HCT116 (cell line): ENCODE results near the gene GRIP2. TPM values are rescaled to one million over a fixed set of nuclear protein-coding genes. Genes with fewer than 3 reads are reported as not detected.

ENCODE experiments used
- ATAC-seq: fragments of 200-7000 bp; cut with Tn5 transposase; 2 replicates; pipeline ENCODE4 v1.9.1; 2020; ENCODE audit warnings: mild to moderate bottlenecking, moderate library complexity
- BruUV-seq: library from RNA; stranded (reverse); fragments of 400-500 nt; replicated peaks from 2 replicates; lab custom pipeline; 2021; lab: Mats Ljungman, UMichigan
- CTCF ChIA-PET: fragments of 300-600 bp; sonication (Branson Sonifier 250); formaldehyde crosslinking; loops from one replicate; lab custom pipeline; 2021; ENCODE audit warnings: antibody characterized with exemption; lab: Charles Lee
- POLR2A ChIA-PET: fragments of 300-600, 350-600 bp; sonication (Branson Sonifier 250); formaldehyde crosslinking; loops from one replicate; lab custom pipeline; 2021; ENCODE audit warnings: antibody characterized with exemption; lab: Charles Lee
- RAD21 ChIA-PET, 2 experiments: fragments of 300-600 bp; sonication (Branson Sonifier 250); formaldehyde crosslinking; loops; one replicate each; lab custom pipeline; 2023; ENCODE audit warnings: low total read pairs in 2 of 2; ENCODE audit not compliant: uncharacterized antibody in 2 of 2, unreplicated experiment in 2 of 2, low non-redundant PET in 1 of 2; lab: Charles Lee
- DNase-seq: peaks from one replicate; pipeline ENCODE4 v3.0.0-alpha.2; 2010; ENCODE audit warnings: low read depth, low spot score
- H2AFZ ChIP-seq: fragments of 200-600 bp; shearing (Covaris generic), sonication (generic); 2 replicates; pipeline ENCODE4 v1.6.1; 2017; ENCODE audit warnings: low read depth, mixed run types, mixed read lengths, antibody characterized with exemption, low read length; ENCODE audit not compliant: poor library complexity, severe bottlenecking
- H3K27ac ChIP-seq: 2 replicates; pipeline ENCODE4 v1.5.1; 2012; ENCODE audit warnings: low read depth, low read length
- H3K27me3 ChIP-seq: fragments of 200-600 bp; sonication (generic); 2 replicates; pipeline ENCODE4 v1.6.1; 2016; ENCODE audit warnings: mixed run types, low read length, mixed read lengths; ENCODE audit not compliant: insufficient read depth
- H3K36me3 ChIP-seq, 2 experiments: fragments of 200-500 bp in 1 of 2; fragments of 200-600 bp in 1 of 2; sonication (Bioruptor generic) in 1 of 2; sonication (generic) in 1 of 2; 2 replicates each; pipeline versions ENCODE4 v1.5.1 to v1.6.1; 2014 to 2016; ENCODE audit warnings: low read length in 2 of 2, inconsistent platforms in 1 of 2, mixed read lengths in 1 of 2, mixed run types in 1 of 2; ENCODE audit not compliant: insufficient read depth in 2 of 2, control insufficient read depth in 1 of 2
- H3K4me1 ChIP-seq, 2 experiments: fragments of 200-600 bp in 1 of 2; sonication (generic) in 1 of 2; 2 replicates each; pipeline versions ENCODE4 v1.5.1 to v1.6.1; 2012 to 2017; ENCODE audit warnings: low read length in 2 of 2, inconsistent platforms in 1 of 2, mild to moderate bottlenecking in 1 of 2, mixed read lengths in 1 of 2, mixed run types in 1 of 2, moderate library complexity in 1 of 2; ENCODE audit not compliant: insufficient read depth in 2 of 2, control insufficient read depth in 1 of 2
- H3K4me2 ChIP-seq: fragments of 200-600 bp; sonication (generic); 2 replicates; pipeline ENCODE4 v1.6.1; 2017; ENCODE audit warnings: mixed run types, low read length, mixed read lengths
- H3K4me3 ChIP-seq, 2 experiments: fragments of 200-600 bp in 1 of 2; sonication (generic) in 1 of 2; replicated peaks in 1 of 2; 2 replicates each; pipeline ENCODE4 v1.5.1; 2011 to 2016; ENCODE audit warnings: low read length in 2 of 2, control low read depth in 1 of 2, low read depth in 1 of 2, mild to moderate bottlenecking in 1 of 2, mixed read lengths in 1 of 2, mixed run types in 1 of 2
- H3K79me2 ChIP-seq: fragments of 200-600 bp; sonication (generic); 2 replicates; pipeline ENCODE4 v1.6.1; 2017; ENCODE audit warnings: mild to moderate bottlenecking, mixed run types, low read length, moderate library complexity, mixed read lengths; ENCODE audit not compliant: insufficient read depth
- H3K9ac ChIP-seq: fragments of 200-600 bp; sonication (generic); 2 replicates; pipeline ENCODE4 v1.6.1; 2016; ENCODE audit warnings: low read length, mixed read lengths
- H3K9me2 ChIP-seq: fragments of 200-600 bp; sonication (generic), shearing (Covaris generic); 2 replicates; pipeline ENCODE4 v1.6.1; 2017; ENCODE audit warnings: mixed run types, mild to moderate bottlenecking, moderate library complexity; ENCODE audit not compliant: insufficient read depth
- H3K9me3 ChIP-seq, 2 experiments: fragments of 200-500 bp in 1 of 2; fragments of 200-600 bp in 1 of 2; sonication (Bioruptor generic) in 1 of 2; sonication (generic) in 1 of 2; 2 replicates each; pipeline ENCODE4 v1.6.1; 2014 to 2017; ENCODE audit warnings: low read length in 2 of 2, mixed read lengths in 2 of 2, inconsistent platforms in 1 of 2, low read depth in 1 of 2, mild to moderate bottlenecking in 1 of 2, mixed run types in 1 of 2, moderate library complexity in 1 of 2; ENCODE audit not compliant: control insufficient read depth in 1 of 2, insufficient read depth in 1 of 2
- H4K20me1 ChIP-seq: fragments of 200-600 bp; sonication (generic), shearing (Covaris generic); 2 replicates; pipeline ENCODE4 v1.6.1; 2017; ENCODE audit warnings: mixed run types, mild to moderate bottlenecking, moderate library complexity; ENCODE audit not compliant: insufficient read depth
- EGR1 ChIP-seq: IDR thresholded peaks from 2 replicates; pipeline ENCODE4 v1.6.1; 2012; ENCODE audit warnings: low read depth
- EZH2 ChIP-seq: fragments of 200-600 bp; sonication (generic); IDR thresholded peaks from 2 replicates; pipeline ENCODE4 v1.6.1; 2017; ENCODE audit warnings: antibody characterized with exemption, mixed run types
- EZH2phosphoT487 ChIP-seq: fragments of 200-600 bp; IDR thresholded peaks from 2 replicates; pipeline ENCODE4 v1.6.1; 2018; ENCODE audit warnings: antibody characterized with exemption, borderline replicate concordance
- FOSL1 ChIP-seq: IDR thresholded peaks from 2 replicates; pipeline ENCODE4 v1.6.1; 2012; ENCODE audit warnings: low read depth
- JUND ChIP-seq: IDR thresholded peaks from 2 replicates; pipeline ENCODE4 v1.6.1; 2012
- MAX ChIP-seq: IDR thresholded peaks from 2 replicates; pipeline ENCODE4 v1.6.1; 2012
- RAD21 ChIP-seq: IDR thresholded peaks from 2 replicates; pipeline ENCODE4 v1.6.1; 2012; ENCODE audit warnings: low read depth, mild to moderate bottlenecking
- TCF7L2 ChIP-seq: IDR thresholded peaks from 2 replicates; pipeline ENCODE4 v1.7.0; 2011; ENCODE audit warnings: borderline replicate concordance, inconsistent platforms; ENCODE audit not compliant: insufficient read depth, insufficient read length; ENCODE audit errors: extremely low read depth
- YY1 ChIP-seq: IDR thresholded peaks from 2 replicates; pipeline ENCODE4 v1.6.1; 2011; ENCODE audit warnings: low read length, low read depth, moderate library complexity, mild to moderate bottlenecking; ENCODE audit not compliant: insufficient replicate concordance; ENCODE audit errors: extremely low read depth
- ZFX ChIP-seq: fragments of 450-650 bp; IDR thresholded peaks from 2 replicates; pipeline ENCODE4 v1.6.1; 2017
- ZNF274 ChIP-seq: fragments of 200-500 bp; sonication (Bioruptor generic); IDR thresholded peaks from 2 replicates; pipeline ENCODE4 v1.6.1; 2014; ENCODE audit warnings: mild to moderate bottlenecking, low read depth, low read length, inconsistent platforms
- intact Hi-C: fragments of 100-400 bp; cut with micrococcal nuclease; formaldehyde crosslinking; loops from 2 replicates; pipeline ENCODE4 v1.10.0; 2022
- total RNA-seq: library from RNA; stranded (reverse); gene quantifications from one replicate; pipeline ENCODE4 v1.2.1, GENCODE V29; 2021; ENCODE audit not compliant: unreplicated experiment
- TF ChIP-seq, protein P1 (sequence below): IDR thresholded peaks from 2 replicates; pipeline ENCODE4 v1.6.1; 2012; ENCODE audit warnings: low read depth
- TF ChIP-seq, protein P2 (sequence below), 3 experiments: fragments of 200-600 bp in 1 of 3; sonication (generic) in 1 of 3; IDR thresholded peaks in 2 of 3; conservative IDR thresholded peaks in 1 of 3; 2 replicates each; pipeline ENCODE4 v1.5.1; 2012 to 2017; ENCODE audit warnings: low read depth in 2 of 3, low read length in 2 of 3, antibody characterized with exemption in 1 of 3, borderline replicate concordance in 1 of 3, control low read depth in 1 of 3, mild to moderate bottlenecking in 1 of 3, mixed read lengths in 1 of 3, mixed run types in 1 of 3, moderate library complexity in 1 of 3; ENCODE audit not compliant: insufficient read depth in 1 of 3

GRIP2 gene
- total RNA-seq, 1 experiment from 2014 or later, result 0.34 TPM

GRCh38 chr3:14446988-14447570 lies 93.1 kb downstream of the GRIP2 start:
- Histone ChIP-seq H4K20me1 (no peaks in the 10 kb centered on the region), H3K4me2 (no peak overlapping the region), H3K27me3 (no peaks in the 10 kb centered on the region), H3K9me2 (no peaks in the 10 kb centered on the region), H3K79me2 (peaks cover 6% of the 10 kb centered on the region; the same call in 1 of the 2 replicates), H3K4me1 (peaks cover 7 to 13% of the 10 kb centered on the region in 2 experiments), H3K36me3 (peaks cover 22 to 34% of the 10 kb centered on the region in 2 experiments), H3K27ac (no peak overlapping the region), H2AFZ (no peak overlapping the region), H3K4me3 (no peak overlapping the region), H3K9ac (no peak overlapping the region), H3K9me3 (no peaks in the 10 kb centered on the region)
- DNase-seq (no peak), ATAC-seq (no peak)
- POLR2A ChIA-PET, result no interaction called here
- TF ChIP-seq ZFX (no peak), RAD21 (no peak), JUND (no peak), EGR1 (no peak), MAX (no peak), TCF7L2 (no peak), ZNF274 (no peak), FOSL1 (no peak), EZH2 (no peak), EZH2phosphoT487 (no peak), YY1 (no peak)
- TF ChIP-seq, protein P1, sequence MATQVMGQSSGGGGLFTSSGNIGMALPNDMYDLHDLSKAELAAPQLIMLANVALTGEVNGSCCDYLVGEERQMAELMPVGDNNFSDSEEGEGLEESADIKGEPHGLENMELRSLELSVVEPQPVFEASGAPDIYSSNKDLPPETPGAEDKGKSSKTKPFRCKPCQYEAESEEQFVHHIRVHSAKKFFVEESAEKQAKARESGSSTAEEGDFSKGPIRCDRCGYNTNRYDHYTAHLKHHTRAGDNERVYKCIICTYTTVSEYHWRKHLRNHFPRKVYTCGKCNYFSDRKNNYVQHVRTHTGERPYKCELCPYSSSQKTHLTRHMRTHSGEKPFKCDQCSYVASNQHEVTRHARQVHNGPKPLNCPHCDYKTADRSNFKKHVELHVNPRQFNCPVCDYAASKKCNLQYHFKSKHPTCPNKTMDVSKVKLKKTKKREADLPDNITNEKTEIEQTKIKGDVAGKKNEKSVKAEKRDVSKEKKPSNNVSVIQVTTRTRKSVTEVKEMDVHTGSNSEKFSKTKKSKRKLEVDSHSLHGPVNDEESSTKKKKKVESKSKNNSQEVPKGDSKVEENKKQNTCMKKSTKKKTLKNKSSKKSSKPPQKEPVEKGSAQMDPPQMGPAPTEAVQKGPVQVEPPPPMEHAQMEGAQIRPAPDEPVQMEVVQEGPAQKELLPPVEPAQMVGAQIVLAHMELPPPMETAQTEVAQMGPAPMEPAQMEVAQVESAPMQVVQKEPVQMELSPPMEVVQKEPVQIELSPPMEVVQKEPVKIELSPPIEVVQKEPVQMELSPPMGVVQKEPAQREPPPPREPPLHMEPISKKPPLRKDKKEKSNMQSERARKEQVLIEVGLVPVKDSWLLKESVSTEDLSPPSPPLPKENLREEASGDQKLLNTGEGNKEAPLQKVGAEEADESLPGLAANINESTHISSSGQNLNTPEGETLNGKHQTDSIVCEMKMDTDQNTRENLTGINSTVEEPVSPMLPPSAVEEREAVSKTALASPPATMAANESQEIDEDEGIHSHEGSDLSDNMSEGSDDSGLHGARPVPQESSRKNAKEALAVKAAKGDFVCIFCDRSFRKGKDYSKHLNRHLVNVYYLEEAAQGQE, result no peak
- TF ChIP-seq, protein P2, sequence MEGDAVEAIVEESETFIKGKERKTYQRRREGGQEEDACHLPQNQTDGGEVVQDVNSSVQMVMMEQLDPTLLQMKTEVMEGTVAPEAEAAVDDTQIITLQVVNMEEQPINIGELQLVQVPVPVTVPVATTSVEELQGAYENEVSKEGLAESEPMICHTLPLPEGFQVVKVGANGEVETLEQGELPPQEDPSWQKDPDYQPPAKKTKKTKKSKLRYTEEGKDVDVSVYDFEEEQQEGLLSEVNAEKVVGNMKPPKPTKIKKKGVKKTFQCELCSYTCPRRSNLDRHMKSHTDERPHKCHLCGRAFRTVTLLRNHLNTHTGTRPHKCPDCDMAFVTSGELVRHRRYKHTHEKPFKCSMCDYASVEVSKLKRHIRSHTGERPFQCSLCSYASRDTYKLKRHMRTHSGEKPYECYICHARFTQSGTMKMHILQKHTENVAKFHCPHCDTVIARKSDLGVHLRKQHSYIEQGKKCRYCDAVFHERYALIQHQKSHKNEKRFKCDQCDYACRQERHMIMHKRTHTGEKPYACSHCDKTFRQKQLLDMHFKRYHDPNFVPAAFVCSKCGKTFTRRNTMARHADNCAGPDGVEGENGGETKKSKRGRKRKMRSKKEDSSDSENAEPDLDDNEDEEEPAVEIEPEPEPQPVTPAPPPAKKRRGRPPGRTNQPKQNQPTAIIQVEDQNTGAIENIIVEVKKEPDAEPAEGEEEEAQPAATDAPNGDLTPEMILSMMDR (IDR thresholded peaks at IDR 0.05 in 2 of 3, conservative IDR thresholded peaks at IDR 0.05 in 1 of 3; ENCODE audit: borderline replicate concordance in 1 of 3, insufficient read depth in 1 of 3, low read depth in 2 of 3, low read length in 2 of 3), result no peak
- intact Hi-C loops, result no loop called here
- BruUV-seq, result no TSS peak
- CTCF ChIA-PET, result no interaction called here
- RAD21 ChIA-PET, result no interaction called here
